Keratinocyte (primary cell): Measurements from ENCODE around the gene C18orf32. TPM values are rescaled to one million over a fixed set of nuclear protein-coding genes. Genes with fewer than 3 reads are reported as not detected.

Source experiments
- DNase-seq: peaks from one replicate; pipeline ENCODE4 v3.0.0-alpha.2; 2011; ENCODE audit warnings: low read depth, missing footprints, low spot score
- FAIRE-seq: peaks from 2 replicates; lab custom pipeline; 2011; peaks lifted over from hg19 to GRCh38; lab: Jason Lieb, UNC
- H2AFZ ChIP-seq: 2 replicates; pipeline ENCODE4 v1.6.0; 2012; ENCODE audit warnings: low read length, control low read depth, inconsistent platforms; ENCODE audit not compliant: control insufficient read depth
- H3K27ac ChIP-seq: 2 replicates; pipeline ENCODE4 v1.5.1; 2011; ENCODE audit warnings: low read length; ENCODE audit not compliant: control insufficient read depth, insufficient read depth
- H3K27me3 ChIP-seq: 3 replicates; pipeline ENCODE4 v1.6.0; 2011; ENCODE audit warnings: low read length; ENCODE audit not compliant: control insufficient read depth, insufficient read depth; ENCODE audit errors: extremely low read depth
- H3K36me3 ChIP-seq, 2 experiments: 2 replicates in 1 of 2; 3 replicates in 1 of 2; pipeline ENCODE4 v1.5.1; 2011; ENCODE audit warnings: low read length in 2 of 2, mild to moderate bottlenecking in 1 of 2; ENCODE audit not compliant: control insufficient read depth in 2 of 2, insufficient read depth in 2 of 2; ENCODE audit errors: extremely low read depth in 1 of 2
- H3K4me1 ChIP-seq: 3 replicates; pipeline ENCODE4 v1.5.1; 2011; ENCODE audit warnings: low read length; ENCODE audit not compliant: control insufficient read depth, insufficient read depth; ENCODE audit errors: extremely low read depth
- H3K4me2 ChIP-seq: 3 replicates; pipeline ENCODE4 v1.6.0; 2011; ENCODE audit warnings: low read depth, low read length; ENCODE audit not compliant: control insufficient read depth, insufficient read depth; ENCODE audit errors: extremely low read depth
- H3K4me3 ChIP-seq, 3 experiments: fragments of 200-600 bp in 1 of 3; sonication (generic) in 1 of 3; 2 replicates in 2 of 3; 3 replicates in 1 of 3; pipeline ENCODE4 v1.5.1; 2011 to 2016; ENCODE audit warnings: low read length in 3 of 3, mild to moderate bottlenecking in 3 of 3, control low read depth in 2 of 3, inconsistent platforms in 1 of 3, low read depth in 1 of 3, mixed read lengths in 1 of 3, mixed run types in 1 of 3, moderate library complexity in 1 of 3; ENCODE audit not compliant: control insufficient read depth in 2 of 3, insufficient read depth in 2 of 3; ENCODE audit errors: extremely low read depth in 1 of 3
- H3K79me2 ChIP-seq: 2 replicates; pipeline ENCODE4 v1.6.0; 2012; ENCODE audit warnings: low read length; ENCODE audit not compliant: control insufficient read depth, insufficient read depth
- H3K9ac ChIP-seq: 3 replicates; pipeline ENCODE4 v1.6.0; 2011; ENCODE audit warnings: low read length; ENCODE audit not compliant: control insufficient read depth, insufficient read depth; ENCODE audit errors: extremely low read depth
- H3K9me1 ChIP-seq: 3 replicates; pipeline ENCODE4 v1.6.0; 2011; ENCODE audit warnings: low read length; ENCODE audit not compliant: control insufficient read depth, insufficient read depth; ENCODE audit errors: extremely low read depth
- H3K9me3 ChIP-seq: 2 replicates; pipeline ENCODE4 v1.5.1; 2012; ENCODE audit warnings: low read depth, low read length; ENCODE audit not compliant: control insufficient read depth
- H4K20me1 ChIP-seq: 3 replicates; pipeline ENCODE4 v1.6.0; 2011; ENCODE audit warnings: low read length; ENCODE audit not compliant: control insufficient read depth, insufficient read depth; ENCODE audit errors: extremely low read depth
- EZH2 ChIP-seq: IDR thresholded peaks from one replicate; pipeline ENCODE4 v1.6.1; 2012; ENCODE audit warnings: inconsistent platforms, mild to moderate bottlenecking, low read length, moderate library complexity
- dilution Hi-C: fragments of 300-500 bp; cut with MboI; formaldehyde crosslinking; loops from one replicate; pipeline ENCODE4 v1.7.0; 2020; ENCODE audit warnings: low sequenced_read_pairs; ENCODE audit not compliant: extremely low pct_ligation_motif_present
- polyA plus RNA-seq, 5 experiments: library from polyadenylated mRNA; depleted of rRNA in 3 of 5; stranded (reverse) in 3 of 5; stranded (forward) in 1 of 5; unstranded in 1 of 5; fragments of >200 nt; gene quantifications; 1 replicate in 1 of 5; 2 replicates in 3 of 5; 3 replicates in 1 of 5; pipeline versions ENCODE4 v1.2.1 to v1.2.3, GENCODE V29; 2011 to 2012; ENCODE audit warnings: missing spikeins in 2 of 5, low read depth in 1 of 5, low replicate concordance in 1 of 5
- TF ChIP-seq, protein P1 (sequence below), 3 experiments: IDR thresholded peaks in 1 of 3; conservative IDR thresholded peaks in 1 of 3; optimal IDR thresholded peaks in 1 of 3; 2 replicates in 2 of 3; 3 replicates in 1 of 3; pipeline versions ENCODE3 to v1.5.1; 2011; ENCODE audit warnings: low read length in 3 of 3, mild to moderate bottlenecking in 3 of 3, moderate library complexity in 2 of 3, control low read depth in 1 of 3, inconsistent platforms in 1 of 3; ENCODE audit not compliant: insufficient read depth in 2 of 3; ENCODE audit errors: extremely low read depth in 1 of 3

C18orf32 gene
- polyA plus RNA-seq, 1 donor (not counting 4 experiments of a cell fraction or from before 2014, with no cell fraction given) = 35.7 TPM

DNA sequence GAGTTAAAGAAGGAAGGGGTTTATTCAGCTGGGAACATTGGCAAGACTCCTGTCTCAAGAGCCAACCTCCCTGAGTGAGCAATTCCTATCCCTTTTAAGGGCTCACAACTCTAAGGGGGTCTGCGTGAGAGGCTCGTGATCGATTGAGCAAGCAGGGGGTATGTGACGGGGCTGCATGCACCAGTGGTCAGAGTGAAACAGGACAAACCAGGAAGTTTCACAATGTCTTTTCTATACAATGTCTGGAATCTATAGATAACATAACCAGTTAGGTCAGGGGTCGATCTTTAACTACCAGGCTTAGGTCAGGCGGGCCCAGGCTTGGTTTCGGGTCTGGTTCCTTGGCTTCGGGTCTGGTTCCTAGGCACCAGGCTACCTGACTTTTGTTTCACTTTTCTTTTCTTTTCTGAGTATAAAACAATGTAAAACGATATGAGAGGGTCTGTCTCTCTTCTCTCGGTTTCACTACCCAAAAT is 44.7 kb upstream of the C18orf32 start:
- no peaks in the 10 kb centered on the region for H3K79me2 ChIP-seq
- FAIRE-seq (no peak), DNase-seq (no peak)
- dilution Hi-C loops = no loop called here
- H3K9me3 ChIP-seq = no peaks in the 10 kb centered on the region
- no peak overlapping the region for H3K4me3 ChIP-seq
- no peak overlapping the region for H3K9ac ChIP-seq
- no peaks in the 10 kb centered on the region for H4K20me1 ChIP-seq
- TF ChIP-seq EZH2 = no peak
- TF ChIP-seq, protein P1, sequence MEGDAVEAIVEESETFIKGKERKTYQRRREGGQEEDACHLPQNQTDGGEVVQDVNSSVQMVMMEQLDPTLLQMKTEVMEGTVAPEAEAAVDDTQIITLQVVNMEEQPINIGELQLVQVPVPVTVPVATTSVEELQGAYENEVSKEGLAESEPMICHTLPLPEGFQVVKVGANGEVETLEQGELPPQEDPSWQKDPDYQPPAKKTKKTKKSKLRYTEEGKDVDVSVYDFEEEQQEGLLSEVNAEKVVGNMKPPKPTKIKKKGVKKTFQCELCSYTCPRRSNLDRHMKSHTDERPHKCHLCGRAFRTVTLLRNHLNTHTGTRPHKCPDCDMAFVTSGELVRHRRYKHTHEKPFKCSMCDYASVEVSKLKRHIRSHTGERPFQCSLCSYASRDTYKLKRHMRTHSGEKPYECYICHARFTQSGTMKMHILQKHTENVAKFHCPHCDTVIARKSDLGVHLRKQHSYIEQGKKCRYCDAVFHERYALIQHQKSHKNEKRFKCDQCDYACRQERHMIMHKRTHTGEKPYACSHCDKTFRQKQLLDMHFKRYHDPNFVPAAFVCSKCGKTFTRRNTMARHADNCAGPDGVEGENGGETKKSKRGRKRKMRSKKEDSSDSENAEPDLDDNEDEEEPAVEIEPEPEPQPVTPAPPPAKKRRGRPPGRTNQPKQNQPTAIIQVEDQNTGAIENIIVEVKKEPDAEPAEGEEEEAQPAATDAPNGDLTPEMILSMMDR (optimal IDR thresholded peaks at IDR 0.05 in 1 of 3, IDR thresholded peaks at IDR 0.05 in 1 of 3, conservative IDR thresholded peaks at IDR 0.05 in 1 of 3; ENCODE audit: extremely low read depth in 1 of 3, insufficient read depth in 2 of 3, low read length in 3 of 3) = no peak
- no peaks in the 10 kb centered on the region for H3K9me1 ChIP-seq
- no peaks in the 10 kb centered on the region for H3K27me3 ChIP-seq
- H3K27ac ChIP-seq = no peak overlapping the region
- no peaks in the 10 kb centered on the region for H3K36me3 ChIP-seq
- H3K4me1 ChIP-seq = no peaks in the 10 kb centered on the region
- no peak overlapping the region for H2AFZ ChIP-seq
- no peak overlapping the region for H3K4me2 ChIP-seq

DNA sequence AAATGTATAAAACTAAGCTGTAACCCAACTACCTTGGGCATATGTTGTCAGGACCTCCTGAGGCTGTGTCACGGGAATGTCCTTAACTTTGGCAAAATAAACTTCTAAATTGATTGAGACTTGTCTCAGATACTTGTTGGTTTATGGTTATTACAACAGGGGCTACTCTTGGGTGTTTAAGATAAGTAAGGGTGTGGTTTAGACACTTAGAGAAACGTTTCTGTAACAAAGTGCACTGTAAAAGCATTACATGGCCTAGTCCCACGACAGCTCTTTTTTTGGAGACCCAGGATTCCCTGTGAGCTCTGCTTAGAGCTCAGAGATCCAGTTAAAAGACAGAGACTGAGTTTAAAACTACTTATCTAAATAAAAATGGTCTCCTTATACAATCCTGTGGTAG is 42.6 kb upstream of the C18orf32 start:
- no peaks in the 10 kb centered on the region for H3K79me2 ChIP-seq
- TF ChIP-seq, protein P1 (optimal IDR thresholded peaks at IDR 0.05 in 1 of 3, IDR thresholded peaks at IDR 0.05 in 1 of 3, conservative IDR thresholded peaks at IDR 0.05 in 1 of 3; ENCODE audit: extremely low read depth in 1 of 3, insufficient read depth in 2 of 3, low read length in 3 of 3) = no peak
- no peak for TF ChIP-seq EZH2
- H3K4me1 ChIP-seq = no peaks in the 10 kb centered on the region
- H3K9me1 ChIP-seq = no peaks in the 10 kb centered on the region
- DNase-seq (no peak), FAIRE-seq (no peak)
- H3K36me3 ChIP-seq = no peaks in the 10 kb centered on the region
- no peak overlapping the region for H3K9ac ChIP-seq
- no peak overlapping the region for H2AFZ ChIP-seq
- H3K27me3 ChIP-seq = no peaks in the 10 kb centered on the region
- dilution Hi-C loops = no loop called here
- H4K20me1 ChIP-seq = no peaks in the 10 kb centered on the region
- H3K27ac ChIP-seq = no peak overlapping the region
- H3K9me3 ChIP-seq = no peaks in the 10 kb centered on the region
- no peak overlapping the region for H3K4me3 ChIP-seq
- H3K4me2 ChIP-seq = no peak overlapping the region
